NCI-H82 (cell line): Measurements from ENCODE around the gene FRMPD4.

ENCODE experiments used
- DNase-seq: peaks from one replicate; lab custom pipeline; 2025; lab: John Stamatoyannopoulos, UW

FRMPD4 gene

GRCh38 chrX:12210971-12211370, 72.7 kb downstream of the FRMPD4 start:
- DNase-seq: no peak

GRCh38 chrX:12223650-12224049, 85.4 kb downstream of the FRMPD4 start:
- DNase-seq: no peak

- peak; percentile 47 for DNase-seq
Observed at GRCh38 chrX:12225107-12225506, 86.8 kb downstream of the FRMPD4 start.

- DNase-seq: no peak
Observed at GRCh38 chrX:12227412-12228041, 89.3 kb downstream of the FRMPD4 start.

- no peak for DNase-seq
Observed at GRCh38 chrX:12228862-12229261, 90.6 kb downstream of the FRMPD4 start.

- peak; percentile 50 for DNase-seq
Observed at GRCh38 chrX:12229986-12230385, 91.7 kb downstream of the FRMPD4 start.

GRCh38 chrX:12234534-12235329, 96.5 kb downstream of the FRMPD4 start:
- peak; percentile 36 for DNase-seq

GRCh38 chrX:12236156-12236555, 97.9 kb downstream of the FRMPD4 start:
- no peak for DNase-seq

GRCh38 chrX:12237131-12237530, 98.9 kb downstream of the FRMPD4 start:
- DNase-seq: no peak

GRCh38 chrX:12237771-12238170, 99.5 kb downstream of the FRMPD4 start:
- no peak for DNase-seq

- no peak for DNase-seq
Observed at GRCh38 chrX:12239356-12240082, 101.2 kb downstream of the FRMPD4 start.

GRCh38 chrX:12240491-12240890, 102.2 kb downstream of the FRMPD4 start:
- no peak for DNase-seq

GRCh38 chrX:12241026-12241425, 102.8 kb downstream of the FRMPD4 start:
- DNase-seq: no peak

GRCh38 chrX:12245650-12246645, 107.7 kb downstream of the FRMPD4 start:
- DNase-seq: no peak

- DNase-seq: no peak
Observed at GRCh38 chrX:12249997-12250396, 111.7 kb downstream of the FRMPD4 start.

- no peak for DNase-seq
Observed at GRCh38 chrX:12263211-12263610, 124.9 kb downstream of the FRMPD4 start.

GRCh38 chrX:12269484-12269883, 131.2 kb downstream of the FRMPD4 start:
- peak; percentile 28 for DNase-seq

- DNase-seq: no peak
Observed at GRCh38 chrX:12278151-12278550, 139.9 kb downstream of the FRMPD4 start.

GRCh38 chrX:12282991-12283390, 144.7 kb downstream of the FRMPD4 start:
- DNase-seq: no peak

GRCh38 chrX:12292996-12293765, 154.9 kb downstream of the FRMPD4 start:
- no peak for DNase-seq

- no peak for DNase-seq
Observed at GRCh38 chrX:12297353-12297752, 159.1 kb downstream of the FRMPD4 start.
